GM19463 (cell line): Measurements from ENCODE around the gene NCKAP5L.
"Not testable (repeated sequence)": the region's sequence is repeated elsewhere in the genome, so short reads cannot be mapped to it uniquely, and the experiment has no call there.

Experiments
- ATAC-seq: cut with Tn5 transposase; IDR thresholded peaks from one replicate; pipeline ENCODE4 v1.9.1; 2021; ENCODE audit warnings: mild to moderate bottlenecking, moderate library complexity; ENCODE audit not compliant: unreplicated experiment

Gene NCKAP5L

GRCh38 chr12:49828133-49829091, at the start of gene NCKAP5L:
NCKAP5L (minus strand) TSS chr12:49828413; CDS start chr12:49804044, 24,369 bp downstream.
- peak; percentile 93 for ATAC-seq

- ATAC-seq = no peak
Observed at GRCh38 chr12:49877066-49877465, 48.9 kb upstream of the NCKAP5L start.

- ATAC-seq = no peak
Observed at GRCh38 chr12:49876070-49876469, 47.9 kb upstream of the NCKAP5L start.

- no peak for ATAC-seq
Observed at GRCh38 chr12:49875115-49875720, 47.0 kb upstream of the NCKAP5L start.

GRCh38 chr12:49874142-49874897, 46.1 kb upstream of the NCKAP5L start:
- no peak for ATAC-seq

GRCh38 chr12:49873361-49873934, 45.2 kb upstream of the NCKAP5L start:
- no peak for ATAC-seq

- no peak for ATAC-seq
Observed at GRCh38 chr12:49872781-49873181, 44.6 kb upstream of the NCKAP5L start.

- ATAC-seq = no peak
Observed at GRCh38 chr12:49872381-49872780, 44.2 kb upstream of the NCKAP5L start.

- not testable (repeated sequence) for ATAC-seq
Observed at GRCh38 chr12:49871811-49872251, 43.6 kb upstream of the NCKAP5L start.

- no peak for ATAC-seq
Observed at GRCh38 chr12:49871263-49871561, 43.0 kb upstream of the NCKAP5L start.

- no peak for ATAC-seq
Observed at GRCh38 chr12:49870501-49871262, 42.5 kb upstream of the NCKAP5L start.

- ATAC-seq = no peak
Observed at GRCh38 chr12:49869816-49870500, 41.7 kb upstream of the NCKAP5L start.

- ATAC-seq = no peak
Observed at GRCh38 chr12:49868952-49869815, 41.0 kb upstream of the NCKAP5L start.

- no peak for ATAC-seq
Observed at GRCh38 chr12:49868449-49868848, 40.2 kb upstream of the NCKAP5L start.

GRCh38 chr12:49867570-49868341, 39.5 kb upstream of the NCKAP5L start:
- no peak for ATAC-seq

- ATAC-seq = no peak
Observed at GRCh38 chr12:49866859-49867569, 38.8 kb upstream of the NCKAP5L start.

- ATAC-seq = no peak
Observed at GRCh38 chr12:49865782-49866135, 37.5 kb upstream of the NCKAP5L start.
